OCI-LY7 (cell line): ENCODE measurements around the gene TMEM248.

Experiments used
- EZH2phosphoT487 ChIP-seq: fragments of 200-600 bp; sonication (generic); IDR thresholded peaks from 2 replicates; pipeline ENCODE4 v1.6.1; 2018; ENCODE audit warnings: low read depth, borderline replicate concordance, mild to moderate bottlenecking, mixed run types, antibody characterized with exemption, low read length, moderate library complexity, mixed read lengths
- TF ChIP-seq, protein P1 (sequence below): fragments of 200-600 bp; sonication (generic); conservative IDR thresholded peaks from 2 replicates; pipeline ENCODE4 v1.5.1; 2014; ENCODE audit warnings: mild to moderate bottlenecking, antibody characterized with exemption, low read length, moderate library complexity, mixed read lengths

DNA sequence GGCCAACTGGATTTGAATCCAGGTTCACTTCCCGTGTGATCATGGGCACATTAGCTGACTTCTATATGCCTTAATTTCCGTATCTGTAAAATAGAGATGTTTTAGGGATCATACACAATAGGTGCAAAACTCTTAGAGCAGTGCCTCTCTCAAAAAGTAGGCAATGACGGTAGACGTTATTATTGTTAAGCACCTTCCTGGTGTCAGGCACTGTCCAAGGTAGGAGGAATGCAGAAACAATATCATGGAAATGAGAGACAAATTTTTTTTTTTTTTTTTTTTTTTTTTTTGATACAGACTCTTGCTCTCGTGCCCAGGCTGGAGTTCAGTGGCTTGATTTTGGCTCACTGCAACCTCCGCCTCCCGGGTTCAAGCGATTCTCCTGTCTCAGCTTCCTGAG is 8.1 kb downstream of the TMEM248 start:
- TF ChIP-seq, protein P1, sequence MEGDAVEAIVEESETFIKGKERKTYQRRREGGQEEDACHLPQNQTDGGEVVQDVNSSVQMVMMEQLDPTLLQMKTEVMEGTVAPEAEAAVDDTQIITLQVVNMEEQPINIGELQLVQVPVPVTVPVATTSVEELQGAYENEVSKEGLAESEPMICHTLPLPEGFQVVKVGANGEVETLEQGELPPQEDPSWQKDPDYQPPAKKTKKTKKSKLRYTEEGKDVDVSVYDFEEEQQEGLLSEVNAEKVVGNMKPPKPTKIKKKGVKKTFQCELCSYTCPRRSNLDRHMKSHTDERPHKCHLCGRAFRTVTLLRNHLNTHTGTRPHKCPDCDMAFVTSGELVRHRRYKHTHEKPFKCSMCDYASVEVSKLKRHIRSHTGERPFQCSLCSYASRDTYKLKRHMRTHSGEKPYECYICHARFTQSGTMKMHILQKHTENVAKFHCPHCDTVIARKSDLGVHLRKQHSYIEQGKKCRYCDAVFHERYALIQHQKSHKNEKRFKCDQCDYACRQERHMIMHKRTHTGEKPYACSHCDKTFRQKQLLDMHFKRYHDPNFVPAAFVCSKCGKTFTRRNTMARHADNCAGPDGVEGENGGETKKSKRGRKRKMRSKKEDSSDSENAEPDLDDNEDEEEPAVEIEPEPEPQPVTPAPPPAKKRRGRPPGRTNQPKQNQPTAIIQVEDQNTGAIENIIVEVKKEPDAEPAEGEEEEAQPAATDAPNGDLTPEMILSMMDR: no peak
- TF ChIP-seq EZH2phosphoT487: no peak
